Measurements from ENCODE around the gene ZNF512.

Gene ZNF512

DNA sequence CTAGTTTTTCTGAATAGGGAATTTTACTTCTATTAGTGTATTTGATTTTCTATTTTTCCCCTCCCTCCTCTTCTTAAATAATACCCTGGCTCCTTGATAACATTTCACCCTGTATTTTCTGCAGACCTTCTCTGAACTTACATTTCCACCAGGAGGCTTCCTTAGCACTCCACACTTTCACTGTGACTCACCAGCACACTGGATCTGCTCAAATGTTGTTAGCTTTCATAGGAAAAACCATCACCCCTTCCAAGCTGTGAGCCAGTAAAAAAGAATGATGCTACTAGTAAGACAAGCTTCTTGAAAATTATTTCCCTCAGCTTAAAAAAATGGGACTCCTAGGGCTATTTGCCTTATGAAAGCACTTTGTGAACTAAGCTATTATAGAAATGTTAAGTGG is 64.4 kb downstream of the ZNF512 start:
- TF ChIP-seq TAF1 (IDR thresholded peaks at IDR 0.05; ENCODE audit: borderline replicate concordance, insufficient read depth, low read length) (no peak), FOXP2 (optimal IDR thresholded peaks at IDR 0.05; ENCODE audit: borderline replicate concordance, extremely low read depth, extremely low read length, insufficient read depth) (no peak), POLR2AphosphoS5 (IDR thresholded peaks at IDR 0.05; ENCODE audit: low read depth, low read length) (no peak), SIN3A (IDR thresholded peaks at IDR 0.05; ENCODE audit: borderline replicate concordance, insufficient read depth, low read length) (no peak)
- TF ChIP-seq, protein P1, sequence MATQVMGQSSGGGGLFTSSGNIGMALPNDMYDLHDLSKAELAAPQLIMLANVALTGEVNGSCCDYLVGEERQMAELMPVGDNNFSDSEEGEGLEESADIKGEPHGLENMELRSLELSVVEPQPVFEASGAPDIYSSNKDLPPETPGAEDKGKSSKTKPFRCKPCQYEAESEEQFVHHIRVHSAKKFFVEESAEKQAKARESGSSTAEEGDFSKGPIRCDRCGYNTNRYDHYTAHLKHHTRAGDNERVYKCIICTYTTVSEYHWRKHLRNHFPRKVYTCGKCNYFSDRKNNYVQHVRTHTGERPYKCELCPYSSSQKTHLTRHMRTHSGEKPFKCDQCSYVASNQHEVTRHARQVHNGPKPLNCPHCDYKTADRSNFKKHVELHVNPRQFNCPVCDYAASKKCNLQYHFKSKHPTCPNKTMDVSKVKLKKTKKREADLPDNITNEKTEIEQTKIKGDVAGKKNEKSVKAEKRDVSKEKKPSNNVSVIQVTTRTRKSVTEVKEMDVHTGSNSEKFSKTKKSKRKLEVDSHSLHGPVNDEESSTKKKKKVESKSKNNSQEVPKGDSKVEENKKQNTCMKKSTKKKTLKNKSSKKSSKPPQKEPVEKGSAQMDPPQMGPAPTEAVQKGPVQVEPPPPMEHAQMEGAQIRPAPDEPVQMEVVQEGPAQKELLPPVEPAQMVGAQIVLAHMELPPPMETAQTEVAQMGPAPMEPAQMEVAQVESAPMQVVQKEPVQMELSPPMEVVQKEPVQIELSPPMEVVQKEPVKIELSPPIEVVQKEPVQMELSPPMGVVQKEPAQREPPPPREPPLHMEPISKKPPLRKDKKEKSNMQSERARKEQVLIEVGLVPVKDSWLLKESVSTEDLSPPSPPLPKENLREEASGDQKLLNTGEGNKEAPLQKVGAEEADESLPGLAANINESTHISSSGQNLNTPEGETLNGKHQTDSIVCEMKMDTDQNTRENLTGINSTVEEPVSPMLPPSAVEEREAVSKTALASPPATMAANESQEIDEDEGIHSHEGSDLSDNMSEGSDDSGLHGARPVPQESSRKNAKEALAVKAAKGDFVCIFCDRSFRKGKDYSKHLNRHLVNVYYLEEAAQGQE (IDR thresholded peaks at IDR 0.05; ENCODE audit: insufficient read depth in 1 of 2, low read depth in 2 of 2, low read length in 2 of 2), result no peak

DNA sequence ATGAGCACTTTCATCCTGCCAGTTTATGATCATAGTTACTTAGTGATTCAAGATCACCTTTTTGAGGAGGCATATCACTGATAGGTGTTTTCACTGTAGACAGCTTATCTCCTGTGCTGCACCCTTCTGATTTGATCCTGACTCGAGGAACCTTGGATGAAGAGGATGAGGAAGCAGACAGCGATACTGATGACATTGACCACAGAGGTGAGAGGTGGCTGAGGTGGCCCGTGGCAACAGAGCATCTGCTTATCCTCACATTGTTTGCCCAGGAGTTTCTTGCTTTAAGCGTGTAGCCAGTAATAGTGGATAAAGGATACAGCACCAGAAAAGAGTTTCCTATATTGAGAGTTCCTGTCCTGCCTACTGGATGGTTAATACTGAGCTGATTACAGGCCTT is 64.9 kb downstream of the ZNF512 start:
- TF ChIP-seq, protein P1 (IDR thresholded peaks at IDR 0.05; ENCODE audit: insufficient read depth in 1 of 2, low read depth in 2 of 2, low read length in 2 of 2), result no peak
- TF ChIP-seq SIN3A (IDR thresholded peaks at IDR 0.05; ENCODE audit: borderline replicate concordance, insufficient read depth, low read length) (no peak), POLR2AphosphoS5 (IDR thresholded peaks at IDR 0.05; ENCODE audit: low read depth, low read length) (no peak), TAF1 (IDR thresholded peaks at IDR 0.05; ENCODE audit: borderline replicate concordance, insufficient read depth, low read length) (no peak)

DNA sequence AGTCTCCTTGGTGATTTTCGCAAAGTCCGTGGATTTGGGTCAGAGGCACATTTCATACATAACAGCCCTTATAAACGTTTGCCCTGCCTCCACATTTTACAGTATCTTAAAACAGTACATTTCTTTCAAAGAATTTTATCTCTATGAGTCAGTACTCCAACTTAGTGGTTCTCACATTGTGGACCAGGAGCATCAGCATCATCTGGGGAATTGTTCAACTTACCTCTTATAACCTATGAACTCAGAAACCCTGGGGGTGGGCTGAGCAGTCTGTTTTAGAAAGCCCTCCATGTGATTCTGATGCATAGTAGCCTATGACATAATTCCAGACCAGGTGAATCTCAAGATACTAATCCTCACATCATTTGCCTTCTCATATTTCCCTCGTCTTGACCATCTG is 68.2 kb downstream of the ZNF512 start:
- TF ChIP-seq SIN3A (IDR thresholded peaks at IDR 0.05; ENCODE audit: borderline replicate concordance, insufficient read depth, low read length) (no peak), FOXP2 (optimal IDR thresholded peaks at IDR 0.05; ENCODE audit: borderline replicate concordance, extremely low read depth, extremely low read length, insufficient read depth) (no peak), POLR2AphosphoS5 (IDR thresholded peaks at IDR 0.05; ENCODE audit: low read depth, low read length) (no peak), TAF1 (IDR thresholded peaks at IDR 0.05; ENCODE audit: borderline replicate concordance, insufficient read depth, low read length) (no peak)
- TF ChIP-seq, protein P1 (IDR thresholded peaks at IDR 0.05; ENCODE audit: insufficient read depth in 1 of 2, low read depth in 2 of 2, low read length in 2 of 2), result no peak

DNA sequence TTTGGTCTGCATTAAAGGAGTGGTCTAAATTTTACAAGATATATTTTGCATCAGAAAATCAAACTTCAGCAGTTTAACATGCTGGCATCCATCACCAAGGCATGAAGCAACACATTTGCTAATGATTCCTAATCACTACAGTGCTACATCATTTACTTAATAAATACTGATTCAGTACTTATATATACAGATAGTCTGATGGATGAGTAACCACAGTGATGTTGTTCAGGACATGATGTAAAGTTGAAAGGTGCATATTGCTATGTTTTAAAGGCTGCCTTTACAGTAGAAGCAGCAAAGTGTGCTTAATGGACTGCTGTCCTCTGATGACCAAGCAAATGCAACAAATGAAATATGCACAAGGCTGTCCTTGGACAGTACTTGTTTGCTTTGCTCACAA is 69.5 kb downstream of the ZNF512 start:
- TF ChIP-seq FOXP2 (optimal IDR thresholded peaks at IDR 0.05; ENCODE audit: borderline replicate concordance, extremely low read depth, extremely low read length, insufficient read depth) (no peak), POLR2AphosphoS5 (IDR thresholded peaks at IDR 0.05; ENCODE audit: low read depth, low read length) (no peak), SIN3A (IDR thresholded peaks at IDR 0.05; ENCODE audit: borderline replicate concordance, insufficient read depth, low read length) (no peak), TAF1 (IDR thresholded peaks at IDR 0.05; ENCODE audit: borderline replicate concordance, insufficient read depth, low read length) (no peak)
- TF ChIP-seq, protein P1 (IDR thresholded peaks at IDR 0.05; ENCODE audit: insufficient read depth in 1 of 2, low read depth in 2 of 2, low read length in 2 of 2), result no peak

DNA sequence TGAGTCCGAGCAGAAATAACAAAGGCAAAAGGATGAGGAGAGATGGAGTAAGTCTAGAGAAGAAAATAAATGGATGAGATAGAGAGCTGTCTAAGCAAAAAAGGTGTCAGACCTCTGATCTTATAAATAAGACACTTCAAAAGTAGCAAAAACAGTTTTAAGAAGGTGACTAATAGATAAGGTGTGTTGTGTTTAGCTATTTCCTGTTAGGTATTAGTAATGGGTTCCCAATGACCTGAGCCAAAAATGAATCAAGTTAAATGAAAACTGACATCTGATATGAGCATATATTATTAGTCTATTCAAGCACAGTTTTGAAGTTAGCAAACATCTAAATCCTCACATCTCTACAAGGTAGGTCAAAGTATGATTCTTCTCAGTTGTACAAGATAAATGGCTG is 69.9 kb downstream of the ZNF512 start:
- TF ChIP-seq SIN3A (IDR thresholded peaks at IDR 0.05; ENCODE audit: borderline replicate concordance, insufficient read depth, low read length), result no peak
- no peak for TF ChIP-seq TAF1 (IDR thresholded peaks at IDR 0.05; ENCODE audit: borderline replicate concordance, insufficient read depth, low read length)
- TF ChIP-seq POLR2AphosphoS5 (IDR thresholded peaks at IDR 0.05; ENCODE audit: low read depth, low read length), result no peak
- no peak for TF ChIP-seq FOXP2 (optimal IDR thresholded peaks at IDR 0.05; ENCODE audit: borderline replicate concordance, extremely low read depth, extremely low read length, insufficient read depth)
- TF ChIP-seq, protein P1 (IDR thresholded peaks at IDR 0.05; ENCODE audit: insufficient read depth in 1 of 2, low read depth in 2 of 2, low read length in 2 of 2), result no peak
